Sigmoid colon (tissue), 7 donors: Measurements from ENCODE around the gene KRTAP5-9. TPM values are rescaled to one million over a fixed set of nuclear protein-coding genes. Genes with fewer than 3 reads are reported as not detected.
"Not testable (repeated sequence)": the region's sequence is repeated elsewhere in the genome, so short reads cannot be mapped to it uniquely, and the experiment has no call there.

ENCODE experiments used
- DNase-seq: peaks from one replicate; pipeline ENCODE4 v3.0.0-alpha.2; 2019
- H3K27ac ChIP-seq, 4 donors: fragments of 200-600 bp; sonication (generic); one replicate each; pipeline ENCODE4 v1.5.1; 2016 to 2019; ENCODE audit warnings: mild to moderate bottlenecking in 1 of 4
- H3K27me3 ChIP-seq, 3 donors: fragments of 200-600 bp; sonication (generic); one replicate each; pipeline ENCODE4 v1.5.1; 2019; ENCODE audit warnings: mild to moderate bottlenecking in 1 of 3
- H3K36me3 ChIP-seq, 4 donors: fragments of 200-600 bp; sonication (generic); one replicate each; pipeline ENCODE4 v1.5.1; 2016 to 2019
- H3K4me1 ChIP-seq, 4 donors: fragments of 200-600 bp; sonication (generic); one replicate each; pipeline ENCODE4 v1.5.1; 2017 to 2019
- H3K4me3 ChIP-seq, 4 donors: fragments of 200-600 bp; sonication (generic); one replicate each; pipeline ENCODE4 v1.5.1; 2017 to 2019; ENCODE audit warnings: mild to moderate bottlenecking in 2 of 4, moderate library complexity in 1 of 4
- H3K9me3 ChIP-seq, 4 donors: fragments of 200-600 bp in 3 of 4; sonication (generic) in 3 of 4; one replicate each; pipeline versions ENCODE4 v1.5.1 to v1.6.1; 2013 to 2019
- EP300 ChIP-seq, 4 donors: sonication (generic); formaldehyde crosslinking; IDR thresholded peaks; one replicate each; pipeline ENCODE4 v1.6.1; 2017; ENCODE audit warnings: antibody characterized with exemption in 4 of 4
- POLR2A ChIP-seq, 2 donors: fragments of 450-650 bp; IDR thresholded peaks; one replicate each; pipeline ENCODE4 v1.6.1; 2016; ENCODE audit warnings: antibody characterized with exemption in 2 of 2, mild to moderate bottlenecking in 2 of 2, moderate library complexity in 2 of 2
- POLR2AphosphoS5 ChIP-seq, 4 donors: sonication (generic); formaldehyde crosslinking; IDR thresholded peaks; one replicate each; pipeline ENCODE4 v1.6.1; 2017; ENCODE audit warnings: antibody characterized with exemption in 4 of 4
- WGBS, 2 donors: extraction: QIAGEN DNeasy Blood & Tissue Kit; methylation state at CpG; one replicate each; pipeline ENCODE4 v1.1.7; 2013; 5-methylcytosine and 5-hydroxymethylcytosine counted together
- intact Hi-C: fragments of 100-400 bp; cut with DNase I; formaldehyde crosslinking; loops from one replicate; pipeline ENCODE4 v1.15.1; 2023
- polyA plus RNA-seq, 3 donors: library from polyadenylated mRNA; stranded (reverse); fragments of 200-250 nt; gene quantifications; one replicate each; pipeline ENCODE4 v1.2.3, GENCODE V29; 2013
- total RNA-seq, 4 donors: library from RNA; depleted of rRNA; stranded (reverse); fragments of >200 nt; gene quantifications; one replicate each; pipeline ENCODE4 v1.1.0, GENCODE V29; 2016
- TF ChIP-seq, protein P1 (sequence below), 4 experiments: fragments of 450-650 bp in 3 of 4; fragments of 200-600 bp in 1 of 4; IDR thresholded peaks; one replicate each; pipeline ENCODE4 v1.5.1; 2016 to 2019; ENCODE audit warnings: antibody characterized with exemption in 4 of 4, mild to moderate bottlenecking in 3 of 4, moderate library complexity in 2 of 4
- donor health status: healthy with polysubstance abuse.
- donor health status: Bipolar disorder and iron deficiency.
- donor health status: healthy.

Gene KRTAP5-9
- total and polyA plus RNA-seq, 7 donors: 0.52 to 0.66 TPM; not detected in 5

DNA sequence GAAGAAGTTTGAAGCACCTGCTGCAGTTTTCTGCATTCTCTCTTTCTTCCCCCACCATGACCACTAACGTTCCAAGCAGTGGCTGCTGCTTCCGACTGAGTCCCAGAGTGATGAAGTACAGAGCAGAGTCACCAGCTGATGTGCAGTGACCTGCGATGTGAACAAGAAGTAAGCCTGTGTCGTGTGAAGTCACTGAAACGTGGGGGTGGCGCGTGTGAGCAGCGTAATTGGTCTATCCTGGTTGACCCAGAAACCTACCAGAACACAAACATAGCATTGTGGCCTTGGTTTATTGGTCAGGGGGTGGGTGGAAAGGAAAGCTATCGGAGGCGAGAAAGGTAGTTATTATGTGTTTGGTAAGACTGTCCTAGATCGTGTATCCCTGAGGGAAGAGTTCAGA, 17.6 kb upstream of the KRTAP5-9 start:
- no peak for DNase-seq
- no peaks in the 10 kb centered on the region for H3K27me3 ChIP-seq
- 83 to 90% methylated on average over 11 of the region's 11 CpGs for WGBS, 2 donors
- H3K4me3 ChIP-seq: no peak overlapping the region
- H3K27ac ChIP-seq: no peak overlapping the region
- H3K36me3 ChIP-seq: no peaks in the 10 kb centered on the region
- intact Hi-C loops: no loop called here
- no peaks in the 10 kb centered on the region for H3K4me1 ChIP-seq
- no peaks in the 10 kb centered on the region for H3K9me3 ChIP-seq
- TF ChIP-seq POLR2AphosphoS5 (IDR thresholded peaks at IDR 0.05): no peak
- TF ChIP-seq POLR2A (IDR thresholded peaks at IDR 0.05): no peak

GRCh38 chr11:71532036-71532610, 16.1 kb upstream of the KRTAP5-9 start:
- H3K4me1 ChIP-seq: no peaks in the 10 kb centered on the region
- TF ChIP-seq EP300 (IDR thresholded peaks at IDR 0.05) (no peak), POLR2AphosphoS5 (IDR thresholded peaks at IDR 0.05) (no peak), POLR2A (IDR thresholded peaks at IDR 0.05) (no peak)
- TF ChIP-seq, protein P1, sequence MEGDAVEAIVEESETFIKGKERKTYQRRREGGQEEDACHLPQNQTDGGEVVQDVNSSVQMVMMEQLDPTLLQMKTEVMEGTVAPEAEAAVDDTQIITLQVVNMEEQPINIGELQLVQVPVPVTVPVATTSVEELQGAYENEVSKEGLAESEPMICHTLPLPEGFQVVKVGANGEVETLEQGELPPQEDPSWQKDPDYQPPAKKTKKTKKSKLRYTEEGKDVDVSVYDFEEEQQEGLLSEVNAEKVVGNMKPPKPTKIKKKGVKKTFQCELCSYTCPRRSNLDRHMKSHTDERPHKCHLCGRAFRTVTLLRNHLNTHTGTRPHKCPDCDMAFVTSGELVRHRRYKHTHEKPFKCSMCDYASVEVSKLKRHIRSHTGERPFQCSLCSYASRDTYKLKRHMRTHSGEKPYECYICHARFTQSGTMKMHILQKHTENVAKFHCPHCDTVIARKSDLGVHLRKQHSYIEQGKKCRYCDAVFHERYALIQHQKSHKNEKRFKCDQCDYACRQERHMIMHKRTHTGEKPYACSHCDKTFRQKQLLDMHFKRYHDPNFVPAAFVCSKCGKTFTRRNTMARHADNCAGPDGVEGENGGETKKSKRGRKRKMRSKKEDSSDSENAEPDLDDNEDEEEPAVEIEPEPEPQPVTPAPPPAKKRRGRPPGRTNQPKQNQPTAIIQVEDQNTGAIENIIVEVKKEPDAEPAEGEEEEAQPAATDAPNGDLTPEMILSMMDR (IDR thresholded peaks at IDR 0.05): no peak
- H3K27me3 ChIP-seq: no peaks in the 10 kb centered on the region
- no peak for DNase-seq
- no peaks in the 10 kb centered on the region for H3K9me3 ChIP-seq
- H3K4me3 ChIP-seq: no peak overlapping the region
- H3K27ac ChIP-seq: no peak overlapping the region
- 79 to 84% methylated on average over 10 of the region's 10 CpGs for WGBS, 2 donors
- intact Hi-C loops: no loop called here
- H3K36me3 ChIP-seq: no peaks in the 10 kb centered on the region

DNA sequence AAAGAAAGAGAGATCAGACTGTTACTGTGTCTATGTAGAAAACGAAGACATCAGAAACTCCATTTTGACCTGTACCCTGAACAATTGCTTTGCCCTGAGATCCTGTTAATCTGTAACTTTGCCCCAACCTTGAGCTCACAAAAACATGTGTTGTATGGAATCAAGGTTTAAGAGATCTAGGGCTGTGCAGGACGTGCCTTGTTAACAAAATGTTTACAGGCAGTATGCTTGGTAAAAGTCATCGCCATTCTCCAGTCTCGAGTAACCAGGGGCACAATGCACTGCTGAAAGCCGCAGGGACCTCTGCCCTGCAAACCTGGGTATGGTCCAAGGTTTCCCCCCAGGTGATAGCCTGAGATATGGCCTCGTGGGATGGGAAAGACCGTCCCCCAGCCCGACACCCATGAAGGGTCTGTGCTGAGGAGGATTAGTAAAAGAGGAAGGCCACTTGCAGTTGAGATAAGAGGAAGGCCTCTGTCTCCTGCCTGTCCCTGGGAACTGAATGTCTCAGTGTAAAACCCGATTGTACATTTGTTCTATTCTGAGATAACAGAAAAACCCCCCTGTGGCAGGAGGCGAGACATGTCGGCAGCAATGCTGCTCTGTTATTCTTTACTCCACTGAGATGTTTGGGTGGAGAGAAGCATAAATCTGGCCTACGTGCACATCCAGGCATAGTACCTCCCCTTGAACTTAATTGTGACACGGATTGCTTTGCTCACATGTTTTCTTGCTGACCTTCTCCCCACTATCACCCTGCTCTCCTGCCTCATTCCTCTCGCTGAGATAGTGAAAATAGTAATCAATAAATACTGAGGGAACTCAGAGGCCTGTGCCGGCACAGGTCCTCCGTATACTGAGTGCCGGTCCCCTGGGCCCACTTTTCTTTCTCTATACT, 13.3 kb upstream of the KRTAP5-9 start:
- H3K36me3 ChIP-seq, H3K27me3 ChIP-seq, H3K27ac ChIP-seq, H3K4me3 ChIP-seq, H3K4me1 ChIP-seq, DNase-seq, intact Hi-C loops, H3K9me3 ChIP-seq: not testable (repeated sequence)
- WGBS, 2 donors: 47 to 70% methylated on average over 17 of the region's 17 CpGs

GRCh38 chr11:71535825-71536224, 12.4 kb upstream of the KRTAP5-9 start:
- no peak for DNase-seq

GRCh38 chr11:71537537-71537936, 10.7 kb upstream of the KRTAP5-9 start:
- H3K27ac ChIP-seq: no peak overlapping the region
- TF ChIP-seq, protein P1 (IDR thresholded peaks at IDR 0.05): no peak
- TF ChIP-seq POLR2A (IDR thresholded peaks at IDR 0.05) (no peak), POLR2AphosphoS5 (IDR thresholded peaks at IDR 0.05) (no peak), EP300 (IDR thresholded peaks at IDR 0.05) (no peak)
- H3K36me3 ChIP-seq: no peaks in the 10 kb centered on the region
- intact Hi-C loops: no loop called here
- DNase-seq: no peak
- 68 to 90% methylated on average over 9 of the region's 9 CpGs for WGBS, 2 donors
- H3K4me3 ChIP-seq: no peak overlapping the region
- H3K27me3 ChIP-seq: no peaks in the 10 kb centered on the region
- no peaks in the 10 kb centered on the region for H3K4me1 ChIP-seq
- H3K9me3 ChIP-seq: no peaks in the 10 kb centered on the region

More at GRCh38 chr11:71535825-71536224, 12.4 kb upstream of the KRTAP5-9 start:
- WGBS, 2 donors: 96 to 97% methylated on average over 9 of the region's 9 CpGs
- no peaks in the 10 kb centered on the region for H3K4me1 ChIP-seq
- TF ChIP-seq POLR2AphosphoS5 (IDR thresholded peaks at IDR 0.05): no peak
- no peak for TF ChIP-seq EP300 (IDR thresholded peaks at IDR 0.05)
- TF ChIP-seq POLR2A (IDR thresholded peaks at IDR 0.05): no peak
- TF ChIP-seq, protein P1 (IDR thresholded peaks at IDR 0.05): no peak
- H3K4me3 ChIP-seq: no peak overlapping the region
- H3K27me3 ChIP-seq: no peaks in the 10 kb centered on the region
- no peaks in the 10 kb centered on the region for H3K36me3 ChIP-seq
- H3K9me3 ChIP-seq: no peaks in the 10 kb centered on the region
- intact Hi-C loops: no loop called here
- H3K27ac ChIP-seq: no peak overlapping the region

DNA sequence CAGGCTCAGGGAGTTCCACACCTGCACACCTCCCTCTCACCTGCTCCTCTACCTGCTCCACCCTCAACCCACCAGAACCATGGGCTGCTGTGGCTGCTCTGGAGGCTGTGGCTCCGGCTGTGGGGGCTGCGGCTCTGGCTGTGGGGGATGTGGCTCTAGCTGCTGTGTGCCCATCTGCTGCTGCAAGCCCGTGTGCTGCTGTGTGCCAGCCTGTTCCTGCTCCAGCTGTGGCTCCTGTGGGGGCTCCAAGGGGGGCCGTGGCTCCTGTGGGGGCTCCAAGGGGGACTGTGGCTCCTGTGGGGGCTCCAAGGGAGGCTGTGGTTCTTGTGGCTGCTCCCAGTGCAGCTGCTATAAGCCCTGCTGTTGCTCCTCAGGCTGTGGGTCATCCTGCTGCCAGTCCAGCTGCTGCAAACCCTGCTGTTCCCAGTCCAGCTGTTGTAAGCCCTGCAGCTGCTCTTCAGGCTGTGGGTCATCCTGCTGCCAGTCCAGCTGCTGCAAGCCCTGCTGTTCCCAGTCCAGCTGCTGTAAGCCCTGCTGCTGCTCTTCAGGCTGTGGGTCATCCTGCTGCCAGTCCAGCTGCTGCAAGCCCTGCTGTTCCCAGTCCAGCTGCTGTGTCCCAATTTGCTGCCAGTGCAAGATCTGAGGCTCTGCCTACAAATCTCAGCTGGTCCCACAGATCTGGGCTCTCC, 10.1 kb upstream of the KRTAP5-9 start, which contains the start of gene KRTAP5-8:
KRTAP5-8 (plus strand) TSS at position 49 of the 689 bp plus-strand sequence; CDS start at position 80, 31 bp downstream.
- H3K27ac ChIP-seq, H3K36me3 ChIP-seq, H3K9me3 ChIP-seq, H3K27me3 ChIP-seq, H3K4me1 ChIP-seq, DNase-seq, H3K4me3 ChIP-seq, intact Hi-C loops: not testable (repeated sequence)
- 51 to 65% methylated on average over 4 of the region's 4 CpGs for WGBS, 2 donors
